HepG2 (cell line): ENCODE data around the gene NPAS2. TPM values are rescaled to one million over a fixed set of nuclear protein-coding genes. Genes with fewer than 3 reads are reported as not detected.

Experiments
- ARNTL ChIP-seq: sonication (generic); formaldehyde crosslinking; IDR thresholded peaks from 2 replicates; pipeline ENCODE4 v1.4.0; 2020; ENCODE audit warnings: mild to moderate bottlenecking, missing genetic modification reagents
- ASH2L ChIP-seq: fragments of 300-600, 200-600 bp; sonication (generic); IDR thresholded peaks from 2 replicates; pipeline ENCODE4 v1.7.0; 2017; ENCODE audit warnings: low read depth, mild to moderate bottlenecking, moderate library complexity, mixed read lengths, low read length; ENCODE audit not compliant: insufficient read length
- ETV5 ChIP-seq: IDR thresholded peaks from 2 replicates; pipeline ENCODE4 v1.6.1; 2018; ENCODE audit warnings: missing biosample characterization, missing genetic modification reagents, inconsistent platforms, borderline replicate concordance
- FIP1L1 ChIP-seq: fragments of 200-400 bp; formaldehyde crosslinking; IDR thresholded peaks from 2 replicates; pipeline ENCODE4 v1.6.1; 2018; ENCODE audit warnings: low read depth, mild to moderate bottlenecking, low read length, moderate library complexity, borderline replicate concordance; ENCODE audit not compliant: insufficient read depth
- FOXK1 ChIP-seq: sonication (generic); formaldehyde crosslinking; IDR thresholded peaks from 2 replicates; pipeline ENCODE4 v1.4.0; 2020; ENCODE audit warnings: low read depth, missing genetic modification reagents, borderline replicate concordance
- HIVEP1 ChIP-seq: sonication (generic); formaldehyde crosslinking; IDR thresholded peaks from 2 replicates; pipeline ENCODE4 v1.4.0; 2020; ENCODE audit warnings: mild to moderate bottlenecking, missing genetic modification reagents
- NFRKB ChIP-seq: fragments of 450-650 bp; IDR thresholded peaks from 2 replicates; pipeline ENCODE4 v1.6.1; 2017
- NONO ChIP-seq, 2 experiments: fragments of 450-650 bp in 1 of 2; sonication (generic) in 1 of 2; formaldehyde crosslinking in 1 of 2; IDR thresholded peaks in 1 of 2; conservative IDR thresholded peaks in 1 of 2; 2 replicates each; pipeline versions ENCODE4 v1.6.1 to v1.8.0; 2017 to 2022; ENCODE audit warnings: mild to moderate bottlenecking in 1 of 2, missing genetic modification reagents in 1 of 2, moderate library complexity in 1 of 2
- RXRA ChIP-seq: sonication (generic); formaldehyde crosslinking; IDR thresholded peaks from 2 replicates; pipeline ENCODE4 v1.5.1; 2020; ENCODE audit warnings: missing genetic modification reagents
- TEF ChIP-seq: sonication (generic); formaldehyde crosslinking; IDR thresholded peaks from 2 replicates; pipeline ENCODE4 v1.5.0; 2020; ENCODE audit warnings: missing genetic modification reagents
- ZBTB1 ChIP-seq: sonication (generic); formaldehyde crosslinking; IDR thresholded peaks from 2 replicates; pipeline ENCODE4 v1.4.0; 2020; ENCODE audit warnings: missing genetic modification reagents, borderline replicate concordance
- ZKSCAN1 ChIP-seq: fragments of 150-350 bp; IDR thresholded peaks from 2 replicates; pipeline ENCODE4 v1.6.1; 2014; ENCODE audit warnings: low read length
- ZNF12 ChIP-seq: sonication (generic); formaldehyde crosslinking; IDR thresholded peaks from 2 replicates; pipeline ENCODE4 v1.5.0; 2020; ENCODE audit warnings: missing genetic modification reagents
- ZNF160 ChIP-seq: sonication (generic); formaldehyde crosslinking; IDR thresholded peaks from 2 replicates; pipeline ENCODE4 v1.8.0; 2022; ENCODE audit warnings: mild to moderate bottlenecking, inconsistent platforms, missing genetic modification reagents
- ZNF260 ChIP-seq: sonication (generic); formaldehyde crosslinking; IDR thresholded peaks from 2 replicates; pipeline ENCODE4 v1.4.0; 2020; ENCODE audit warnings: missing genetic modification reagents, low read depth, mild to moderate bottlenecking, borderline replicate concordance
- ZNF282 ChIP-seq: fragments of 450-650 bp; IDR thresholded peaks from 2 replicates; pipeline ENCODE4 v1.6.1; 2018; ENCODE audit not compliant: partially characterized antibody
- ZNF367 ChIP-seq: sonication (generic); formaldehyde crosslinking; IDR thresholded peaks from 2 replicates; pipeline ENCODE4 v1.4.0; 2020; ENCODE audit warnings: missing genetic modification reagents, borderline replicate concordance
- ZNF382 ChIP-seq: sonication (generic); formaldehyde crosslinking; IDR thresholded peaks from 2 replicates; pipeline ENCODE4 v1.5.0; 2020; ENCODE audit warnings: missing genetic modification reagents, mild to moderate bottlenecking, borderline replicate concordance
- ZNF547 ChIP-seq: sonication (generic); formaldehyde crosslinking; IDR thresholded peaks from 2 replicates; pipeline ENCODE4 v1.5.1; 2020; ENCODE audit warnings: mild to moderate bottlenecking, missing genetic modification reagents
- ZNF549 ChIP-seq: sonication (generic); formaldehyde crosslinking; IDR thresholded peaks from 2 replicates; pipeline ENCODE4 v1.5.0; 2020; ENCODE audit warnings: missing genetic modification reagents
- ZNF567 ChIP-seq: sonication (generic); formaldehyde crosslinking; IDR thresholded peaks from 2 replicates; pipeline ENCODE4 v1.8.1; 2023; ENCODE audit warnings: mild to moderate bottlenecking, missing genetic modification reagents, borderline replicate concordance
- ZNF569 ChIP-seq: sonication (generic); formaldehyde crosslinking; IDR thresholded peaks from 2 replicates; pipeline ENCODE4 v1.5.0; 2020; ENCODE audit warnings: mild to moderate bottlenecking, missing genetic modification reagents, moderate library complexity, borderline replicate concordance
- ZNF598 ChIP-seq: sonication (generic); formaldehyde crosslinking; IDR thresholded peaks from 2 replicates; pipeline ENCODE4 v1.5.1; 2020; ENCODE audit warnings: mild to moderate bottlenecking, missing genetic modification reagents, borderline replicate concordance
- ZSCAN25 ChIP-seq: sonication (generic); formaldehyde crosslinking; IDR thresholded peaks from 2 replicates; pipeline ENCODE4 v1.8.0; 2022; ENCODE audit warnings: mild to moderate bottlenecking, missing genetic modification reagents
- polyA plus RNA-seq, 8 experiments: library from polyadenylated mRNA; depleted of rRNA in 3 of 8; stranded (reverse) in 7 of 8; unstranded in 1 of 8; fragments of >200 nt; fragmentation: Illumina TruSeq in 4 of 8; extraction: Trizol in 4 of 8; gene quantifications; 2 replicates each; pipeline versions ENCODE4 v1.2.1 to v1.2.3, GENCODE V29; 2011 to 2016; ENCODE audit warnings: low read depth in 4 of 8, missing spikeins in 1 of 8, mixed read lengths in 1 of 8; ENCODE audit not compliant: insufficient read depth in 1 of 8
- total RNA-seq, 5 experiments: library from RNA; depleted of rRNA; stranded (reverse); fragments of >200 nt; fragmentation: Illumina TruSeq; extraction: Trizol; gene quantifications; 2 replicates each; pipeline ENCODE4 v1.2.3, GENCODE V29; 2016; ENCODE audit warnings: low read depth in 1 of 5
- TF ChIP-seq, protein P1 (sequence below): sonication (generic); formaldehyde crosslinking; IDR thresholded peaks from 2 replicates; pipeline ENCODE4 v1.4.0; 2020; ENCODE audit warnings: mild to moderate bottlenecking, missing genetic modification reagents
- TF ChIP-seq, protein P2 (sequence below): sonication (generic); formaldehyde crosslinking; IDR thresholded peaks from 2 replicates; pipeline ENCODE4 v1.8.0; 2022; ENCODE audit warnings: missing genetic modification reagents, mild to moderate bottlenecking, inconsistent platforms, borderline replicate concordance
- TF ChIP-seq, protein P3 (sequence below): sonication (generic); formaldehyde crosslinking; IDR thresholded peaks from 2 replicates; pipeline ENCODE4 v1.4.0; 2020; ENCODE audit warnings: missing genetic modification reagents

The NPAS2 gene
- total and polyA plus RNA-seq, 2 of the 13 experiments (the other 11 are each of a cell fraction or from before 2014, with no cell fraction given) = 14.8 to 37.5 TPM

DNA sequence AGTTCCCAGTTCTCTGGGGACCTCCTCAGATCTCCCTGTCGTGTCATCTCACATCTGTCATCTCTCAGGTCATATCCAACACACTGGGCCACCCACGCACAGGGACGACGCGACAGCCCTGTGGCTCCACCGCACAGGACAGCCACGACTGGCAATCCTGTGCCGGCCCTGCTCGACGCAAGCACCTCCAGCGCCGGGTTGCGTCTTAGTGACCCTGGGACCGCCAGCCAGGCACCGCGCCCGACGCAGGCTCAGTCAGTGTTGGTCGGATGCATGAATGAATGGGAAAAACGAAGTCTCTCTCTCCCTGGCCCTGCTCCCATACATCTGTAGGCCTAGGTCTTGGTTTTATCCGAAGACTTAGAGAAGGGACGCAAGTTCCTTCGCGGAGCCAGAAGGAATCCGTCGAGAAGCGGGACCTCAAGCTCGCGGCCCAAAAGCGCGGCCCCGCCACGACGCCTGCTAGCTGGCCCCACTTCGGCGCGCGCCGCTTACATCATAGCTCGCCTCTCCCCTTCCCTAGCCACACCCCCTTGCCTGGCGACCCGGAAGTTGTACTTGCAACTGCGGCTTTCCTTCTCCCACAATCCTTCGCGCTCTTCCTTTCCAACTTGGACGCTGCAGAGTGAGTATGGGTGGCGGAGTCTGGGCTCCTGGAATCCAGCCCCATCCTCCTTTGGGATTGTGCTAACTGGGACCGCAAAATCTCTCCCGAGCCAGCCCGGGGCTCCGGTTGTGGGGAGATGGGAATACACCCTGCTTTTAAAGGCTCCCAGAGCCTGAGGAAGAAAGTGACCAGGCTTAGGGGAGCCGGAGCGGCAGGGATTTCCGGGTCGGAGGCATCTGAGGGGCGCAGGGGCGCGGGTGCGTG is 182.0 kb downstream of the NPAS2 start, which contains the start of gene RPL31 (continued):
- TF ChIP-seq ZNF12 (CRISPR knock-in tag) (peak; percentile 79), ZBTB1 (CRISPR knock-in tag) (no peak), ASH2L (peak; percentile 99), ZNF547 (CRISPR knock-in tag) (peak; percentile 100), ZNF367 (CRISPR knock-in tag) (peak; percentile 62; the same call in 1 of the 2 replicates), ARNTL (CRISPR knock-in tag) (peak; percentile 83), FIP1L1 (peak; percentile 91; the same call in 1 of the 2 replicates), NONO (IDR thresholded peaks at IDR 0.05) (no peak), NONO (CRISPR knock-in tag; conservative IDR thresholded peaks at IDR 0.05) (peak; percentile 97), FOXK1 (CRISPR knock-in tag) (peak; percentile 97), ZNF598 (CRISPR knock-in tag) (peak; percentile 94), ETV5 (CRISPR knock-in tag) (peak; percentile 73), ZNF567 (peak; percentile 100), ZNF160 (CRISPR knock-in tag) (peak; percentile 95), TEF (CRISPR knock-in tag) (peak; percentile 69), ZNF282 (no peak), NFRKB (peak; percentile 56; the same call in 1 of the 2 replicates), ZNF382 (CRISPR knock-in tag) (no peak), ZNF260 (CRISPR knock-in tag) (peak; percentile 97), HIVEP1 (CRISPR knock-in tag) (peak; percentile 97), ZNF569 (no peak; the same call in 1 of the 2 replicates), ZKSCAN1 (0 out of 2 replicates have a peak, but pooled peaks have one; percentile 46), ZSCAN25 (CRISPR knock-in tag) (peak; percentile 95), RXRA (CRISPR knock-in tag) (peak; percentile 93), ZNF549 (CRISPR knock-in tag) (no peak)
- TF ChIP-seq, protein P1, sequence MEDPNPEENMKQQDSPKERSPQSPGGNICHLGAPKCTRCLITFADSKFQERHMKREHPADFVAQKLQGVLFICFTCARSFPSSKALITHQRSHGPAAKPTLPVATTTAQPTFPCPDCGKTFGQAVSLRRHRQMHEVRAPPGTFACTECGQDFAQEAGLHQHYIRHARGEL (CRISPR knock-in tag) = peak; percentile 89; the same call in 1 of the 2 replicates
- TF ChIP-seq, protein P2, sequence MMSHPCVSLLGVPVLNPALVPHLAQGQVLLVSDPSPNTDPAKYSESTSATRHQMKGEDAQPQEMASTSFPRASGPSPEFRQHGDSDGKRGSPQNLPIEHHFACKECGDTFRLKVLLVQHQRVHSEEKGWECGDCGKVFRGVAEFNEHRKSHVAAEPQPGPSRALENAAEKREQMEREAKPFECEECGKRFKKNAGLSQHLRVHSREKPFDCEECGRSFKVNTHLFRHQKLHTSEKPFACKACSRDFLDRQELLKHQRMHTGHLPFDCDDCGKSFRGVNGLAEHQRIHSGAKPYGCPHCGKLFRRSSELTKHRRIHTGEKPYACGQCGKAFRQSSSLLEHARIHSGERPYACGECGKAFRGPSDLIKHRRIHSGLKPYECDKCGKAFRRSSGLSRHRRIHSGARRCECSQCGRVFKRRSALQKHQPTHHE (CRISPR knock-in tag) = peak; percentile 99; the same call in 1 of the 2 replicates
- TF ChIP-seq, protein P3, sequence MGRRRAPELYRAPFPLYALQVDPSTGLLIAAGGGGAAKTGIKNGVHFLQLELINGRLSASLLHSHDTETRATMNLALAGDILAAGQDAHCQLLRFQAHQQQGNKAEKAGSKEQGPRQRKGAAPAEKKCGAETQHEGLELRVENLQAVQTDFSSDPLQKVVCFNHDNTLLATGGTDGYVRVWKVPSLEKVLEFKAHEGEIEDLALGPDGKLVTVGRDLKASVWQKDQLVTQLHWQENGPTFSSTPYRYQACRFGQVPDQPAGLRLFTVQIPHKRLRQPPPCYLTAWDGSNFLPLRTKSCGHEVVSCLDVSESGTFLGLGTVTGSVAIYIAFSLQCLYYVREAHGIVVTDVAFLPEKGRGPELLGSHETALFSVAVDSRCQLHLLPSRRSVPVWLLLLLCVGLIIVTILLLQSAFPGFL = 0 out of 2 replicates have a peak, but pooled peaks have one; percentile 56
